ENCODE results near the gene ADNP2.

DNA sequence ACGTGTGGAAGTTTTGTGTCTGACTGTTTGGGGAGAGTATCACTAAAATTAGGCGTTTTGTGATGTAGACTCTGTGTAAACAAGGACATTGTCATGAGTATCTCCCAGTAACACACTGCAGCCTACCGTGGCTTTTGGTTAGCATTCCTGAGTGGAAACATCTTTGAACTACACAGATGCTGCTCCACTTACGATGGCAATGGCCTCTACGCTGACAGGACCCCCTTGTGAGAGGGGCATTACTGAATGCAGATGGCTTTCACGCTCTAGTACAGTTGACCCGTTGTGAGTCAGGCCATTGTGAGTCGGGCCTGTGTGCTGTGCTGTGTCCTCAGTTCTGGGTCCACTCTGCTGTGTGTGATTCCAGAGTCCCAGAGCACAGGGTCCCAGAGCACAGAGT lies 34.4 kb upstream of the ADNP2 start:
- TF ChIP-seq, protein P1, sequence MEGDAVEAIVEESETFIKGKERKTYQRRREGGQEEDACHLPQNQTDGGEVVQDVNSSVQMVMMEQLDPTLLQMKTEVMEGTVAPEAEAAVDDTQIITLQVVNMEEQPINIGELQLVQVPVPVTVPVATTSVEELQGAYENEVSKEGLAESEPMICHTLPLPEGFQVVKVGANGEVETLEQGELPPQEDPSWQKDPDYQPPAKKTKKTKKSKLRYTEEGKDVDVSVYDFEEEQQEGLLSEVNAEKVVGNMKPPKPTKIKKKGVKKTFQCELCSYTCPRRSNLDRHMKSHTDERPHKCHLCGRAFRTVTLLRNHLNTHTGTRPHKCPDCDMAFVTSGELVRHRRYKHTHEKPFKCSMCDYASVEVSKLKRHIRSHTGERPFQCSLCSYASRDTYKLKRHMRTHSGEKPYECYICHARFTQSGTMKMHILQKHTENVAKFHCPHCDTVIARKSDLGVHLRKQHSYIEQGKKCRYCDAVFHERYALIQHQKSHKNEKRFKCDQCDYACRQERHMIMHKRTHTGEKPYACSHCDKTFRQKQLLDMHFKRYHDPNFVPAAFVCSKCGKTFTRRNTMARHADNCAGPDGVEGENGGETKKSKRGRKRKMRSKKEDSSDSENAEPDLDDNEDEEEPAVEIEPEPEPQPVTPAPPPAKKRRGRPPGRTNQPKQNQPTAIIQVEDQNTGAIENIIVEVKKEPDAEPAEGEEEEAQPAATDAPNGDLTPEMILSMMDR (conservative IDR thresholded peaks at IDR 0.05; ENCODE audit: low read depth, low read length) = no peak
- no peak for TF ChIP-seq POLR2A (IDR thresholded peaks at IDR 0.05; ENCODE audit: low read depth, low read length)
- no peak for TF ChIP-seq SMC3 (IDR thresholded peaks at IDR 0.05; ENCODE audit: low read depth, low read length)
- TF ChIP-seq, protein P2, sequence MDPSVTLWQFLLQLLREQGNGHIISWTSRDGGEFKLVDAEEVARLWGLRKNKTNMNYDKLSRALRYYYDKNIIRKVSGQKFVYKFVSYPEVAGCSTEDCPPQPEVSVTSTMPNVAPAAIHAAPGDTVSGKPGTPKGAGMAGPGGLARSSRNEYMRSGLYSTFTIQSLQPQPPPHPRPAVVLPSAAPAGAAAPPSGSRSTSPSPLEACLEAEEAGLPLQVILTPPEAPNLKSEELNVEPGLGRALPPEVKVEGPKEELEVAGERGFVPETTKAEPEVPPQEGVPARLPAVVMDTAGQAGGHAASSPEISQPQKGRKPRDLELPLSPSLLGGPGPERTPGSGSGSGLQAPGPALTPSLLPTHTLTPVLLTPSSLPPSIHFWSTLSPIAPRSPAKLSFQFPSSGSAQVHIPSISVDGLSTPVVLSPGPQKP (IDR thresholded peaks at IDR 0.05; ENCODE audit: borderline replicate concordance, low read depth, low read length) = no peak
- TF ChIP-seq MXI1 (IDR thresholded peaks at IDR 0.05; ENCODE audit: borderline replicate concordance, low read depth, low read length) = no peak
- TF ChIP-seq RCOR1 (IDR thresholded peaks at IDR 0.05; ENCODE audit: insufficient replicate concordance, low read length) = no peak
- no peak for TF ChIP-seq NFE2L2 (IDR thresholded peaks at IDR 0.05; ENCODE audit: low read depth, low read length)
- no peak for TF ChIP-seq RAD21 (IDR thresholded peaks at IDR 0.05; ENCODE audit: low read length)
- TF ChIP-seq, protein P3, sequence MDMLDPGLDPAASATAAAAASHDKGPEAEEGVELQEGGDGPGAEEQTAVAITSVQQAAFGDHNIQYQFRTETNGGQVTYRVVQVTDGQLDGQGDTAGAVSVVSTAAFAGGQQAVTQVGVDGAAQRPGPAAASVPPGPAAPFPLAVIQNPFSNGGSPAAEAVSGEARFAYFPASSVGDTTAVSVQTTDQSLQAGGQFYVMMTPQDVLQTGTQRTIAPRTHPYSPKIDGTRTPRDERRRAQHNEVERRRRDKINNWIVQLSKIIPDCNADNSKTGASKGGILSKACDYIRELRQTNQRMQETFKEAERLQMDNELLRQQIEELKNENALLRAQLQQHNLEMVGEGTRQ (IDR thresholded peaks at IDR 0.05; ENCODE audit: low read depth, low read length) = no peak

Measured in IMR-90 (cell line).